A673 (cell line): ENCODE results near the gene PIGN. TPM values are rescaled to one million over a fixed set of nuclear protein-coding genes. Genes with fewer than 3 reads are reported as not detected.

Experiments
- BruUV-seq: library from RNA; stranded (reverse); fragments of 400-500 nt; replicated peaks from 2 replicates; lab custom pipeline; 2021; lab: Mats Ljungman, UMichigan
- CTCF ChIA-PET: fragments of 300-600 bp; sonication (Branson Sonifier 250); formaldehyde crosslinking; loops from one replicate; lab custom pipeline; 2022; ENCODE audit warnings: antibody characterized with exemption; lab: Charles Lee
- POLR2A ChIA-PET: fragments of 300-600 bp; sonication (Branson Sonifier 250); formaldehyde crosslinking; loops from one replicate; lab custom pipeline; 2022; ENCODE audit warnings: antibody characterized with exemption; ENCODE audit not compliant: low non-redundant PET; lab: Charles Lee
- DNase-seq: peaks from one replicate; pipeline ENCODE4 v3.0.0-alpha.2; 2015; ENCODE audit warnings: low spot score
- H3K27ac ChIP-seq: fragments of 200-600 bp; sonication (generic); 2 replicates; pipeline ENCODE4 v1.5.1; 2016; ENCODE audit warnings: mixed run types, low read depth, mild to moderate bottlenecking, mixed read lengths, antibody characterized with exemption, low read length; ENCODE audit not compliant: poor library complexity, severe bottlenecking
- H3K27me3 ChIP-seq: fragments of 200-600 bp; sonication (generic); replicated peaks from 2 replicates; pipeline ENCODE4 v1.6.1; 2017; ENCODE audit warnings: mixed run types, low read depth, mild to moderate bottlenecking, mixed read lengths, antibody characterized with exemption, low read length; ENCODE audit not compliant: insufficient read depth, poor library complexity
- H3K36me3 ChIP-seq: fragments of 200-600 bp; sonication (generic); 2 replicates; pipeline ENCODE4 v1.6.1; 2016; ENCODE audit warnings: mixed run types, mild to moderate bottlenecking, mixed read lengths, antibody characterized with exemption, low read length; ENCODE audit not compliant: insufficient read depth, poor library complexity, severe bottlenecking
- H3K4me1 ChIP-seq: fragments of 200-600 bp; sonication (generic); 2 replicates; pipeline ENCODE4 v1.6.1; 2017; ENCODE audit warnings: mixed run types, mild to moderate bottlenecking, mixed read lengths, antibody characterized with exemption, low read length; ENCODE audit not compliant: insufficient read depth, poor library complexity, severe bottlenecking
- H3K4me3 ChIP-seq: fragments of 200-600 bp; sonication (generic); 2 replicates; pipeline ENCODE4 v1.5.1; 2016; ENCODE audit warnings: low read depth, mixed run types, mild to moderate bottlenecking, mixed read lengths, low read length; ENCODE audit not compliant: poor library complexity, severe bottlenecking
- H3K9me3 ChIP-seq: fragments of 200-600 bp; sonication (generic); 2 replicates; pipeline ENCODE4 v1.6.1; 2016; ENCODE audit warnings: mixed run types, low read depth, mild to moderate bottlenecking, mixed read lengths, antibody characterized with exemption, low read length; ENCODE audit not compliant: poor library complexity, severe bottlenecking
- EZH2 ChIP-seq: fragments of 200-600 bp; sonication (generic); IDR thresholded peaks from 2 replicates; pipeline ENCODE4 v1.6.1; 2017; ENCODE audit warnings: borderline replicate concordance, low read depth, mild to moderate bottlenecking, mixed read lengths, antibody characterized with exemption, low read length; ENCODE audit not compliant: poor library complexity, severe bottlenecking
- intact Hi-C: fragments of 100-400 bp; cut with micrococcal nuclease; formaldehyde crosslinking; loops from one replicate; pipeline ENCODE4 v1.10.0; 2022; ENCODE audit not compliant: unreplicated experiment
- total RNA-seq: library from RNA; stranded (reverse); gene quantifications from 2 replicates; pipeline ENCODE4 v1.2.3, GENCODE V29; 2021
- TF ChIP-seq, protein P1 (sequence below): fragments of 300-800, 200-600 bp; sonication (generic); conservative IDR thresholded peaks from 2 replicates; pipeline ENCODE4 v1.5.1; 2017; ENCODE audit warnings: low read depth, mild to moderate bottlenecking, antibody characterized with exemption, low read length, moderate library complexity, mixed read lengths

The PIGN gene
- total RNA-seq, 1 experiment from 2014 or later, result 23.8 TPM

DNA sequence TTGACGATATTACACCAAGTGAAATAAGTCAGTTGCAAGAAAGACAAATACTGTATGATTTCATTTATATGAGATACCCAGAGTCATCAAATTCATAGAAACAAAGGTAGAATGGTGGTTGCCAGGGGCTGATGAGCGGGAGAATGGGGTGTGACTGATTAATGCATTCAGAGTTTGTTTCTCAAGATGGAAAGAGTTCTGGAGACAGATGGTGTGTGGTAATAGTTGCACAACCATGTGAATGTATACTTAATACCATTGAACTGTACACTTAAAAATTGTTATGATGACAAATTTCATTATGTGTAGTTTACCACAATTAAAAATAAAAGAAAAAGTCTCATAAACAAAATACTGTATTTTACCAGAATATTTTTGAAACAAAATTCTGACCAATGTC, 117.3 kb downstream of the PIGN start:
- ChIA-PET POLR2A (no interaction called here), CTCF (no interaction called here)
- no peaks in the 10 kb centered on the region for H3K9me3 ChIP-seq
- no TSS peak for BruUV-seq
- intact Hi-C loops, result no loop called here
- no peaks in the 10 kb centered on the region for H3K4me1 ChIP-seq
- no peak for DNase-seq
- H3K27ac ChIP-seq, result no peak overlapping the region
- H3K4me3 ChIP-seq, result no peak overlapping the region
- H3K27me3 ChIP-seq, result no peaks in the 10 kb centered on the region
- TF ChIP-seq, protein P1, sequence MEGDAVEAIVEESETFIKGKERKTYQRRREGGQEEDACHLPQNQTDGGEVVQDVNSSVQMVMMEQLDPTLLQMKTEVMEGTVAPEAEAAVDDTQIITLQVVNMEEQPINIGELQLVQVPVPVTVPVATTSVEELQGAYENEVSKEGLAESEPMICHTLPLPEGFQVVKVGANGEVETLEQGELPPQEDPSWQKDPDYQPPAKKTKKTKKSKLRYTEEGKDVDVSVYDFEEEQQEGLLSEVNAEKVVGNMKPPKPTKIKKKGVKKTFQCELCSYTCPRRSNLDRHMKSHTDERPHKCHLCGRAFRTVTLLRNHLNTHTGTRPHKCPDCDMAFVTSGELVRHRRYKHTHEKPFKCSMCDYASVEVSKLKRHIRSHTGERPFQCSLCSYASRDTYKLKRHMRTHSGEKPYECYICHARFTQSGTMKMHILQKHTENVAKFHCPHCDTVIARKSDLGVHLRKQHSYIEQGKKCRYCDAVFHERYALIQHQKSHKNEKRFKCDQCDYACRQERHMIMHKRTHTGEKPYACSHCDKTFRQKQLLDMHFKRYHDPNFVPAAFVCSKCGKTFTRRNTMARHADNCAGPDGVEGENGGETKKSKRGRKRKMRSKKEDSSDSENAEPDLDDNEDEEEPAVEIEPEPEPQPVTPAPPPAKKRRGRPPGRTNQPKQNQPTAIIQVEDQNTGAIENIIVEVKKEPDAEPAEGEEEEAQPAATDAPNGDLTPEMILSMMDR, result no peak
- TF ChIP-seq EZH2, result no peak
- no peaks in the 10 kb centered on the region for H3K36me3 ChIP-seq

DNA sequence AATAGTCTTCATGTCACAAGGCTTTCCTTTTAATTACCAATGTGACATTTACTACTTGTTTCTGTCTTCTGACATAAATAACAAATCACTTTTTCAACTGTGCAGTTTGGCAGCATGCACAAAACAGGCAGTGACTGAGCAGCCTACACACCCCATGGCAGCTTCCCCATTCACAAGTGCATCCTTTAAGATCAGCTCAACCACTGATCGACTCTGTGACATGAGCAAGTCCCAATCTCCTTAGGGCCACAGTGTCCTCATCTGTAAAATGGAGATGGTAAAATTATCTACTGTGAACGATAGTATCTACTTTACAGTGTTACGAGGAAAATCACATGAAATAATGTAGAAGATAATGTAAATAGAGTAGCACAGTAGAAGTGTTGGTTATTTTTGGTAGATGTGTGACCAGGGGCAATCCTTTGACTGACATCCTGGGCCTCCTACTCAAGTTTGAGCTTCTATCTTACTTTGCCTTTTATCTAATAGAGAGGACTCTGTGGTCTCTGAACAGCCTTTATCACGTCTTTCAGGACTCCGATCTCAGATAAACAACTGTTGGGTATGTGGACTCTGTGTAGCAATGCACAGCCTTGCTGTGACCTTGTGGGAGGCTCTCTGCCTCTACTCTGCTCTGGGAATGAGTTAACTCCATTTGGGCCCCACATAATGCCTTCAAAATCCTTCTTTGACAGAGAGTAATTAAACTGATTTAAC, 120.6 kb downstream of the PIGN start:
- H3K27ac ChIP-seq, result no peak overlapping the region
- H3K27me3 ChIP-seq, result no peaks in the 10 kb centered on the region
- ChIA-PET POLR2A (no interaction called here), CTCF (no interaction called here)
- DNase-seq, result no peak
- no peak overlapping the region for H3K4me3 ChIP-seq
- H3K4me1 ChIP-seq, result no peaks in the 10 kb centered on the region
- intact Hi-C loops, result no loop called here
- TF ChIP-seq, protein P1, result no peak
- TF ChIP-seq EZH2, result no peak
- no TSS peak for BruUV-seq
- no peaks in the 10 kb centered on the region for H3K9me3 ChIP-seq
- H3K36me3 ChIP-seq, result no peaks in the 10 kb centered on the region

DNA sequence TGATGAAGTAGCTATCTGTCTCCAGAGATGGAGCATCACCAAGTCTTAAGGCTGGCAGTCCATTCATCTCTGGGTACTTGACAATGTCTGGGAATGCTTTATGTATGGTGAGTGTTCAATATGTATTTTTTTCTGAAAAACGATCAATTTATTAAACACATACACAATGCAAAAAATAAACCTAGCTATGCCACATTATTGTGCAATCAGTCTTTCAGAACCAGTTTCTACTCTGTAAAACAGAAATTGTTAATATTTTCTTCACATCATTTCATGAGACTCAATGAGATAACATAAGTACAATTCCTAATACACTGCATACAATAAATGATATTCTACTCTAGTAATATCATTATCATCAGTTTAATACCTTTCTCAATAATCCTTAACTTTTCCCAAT, 122.5 kb downstream of the PIGN start:
- Histone ChIP-seq H3K4me3 (no peak overlapping the region), H3K9me3 (no peaks in the 10 kb centered on the region), H3K27ac (no peak overlapping the region), H3K4me1 (no peaks in the 10 kb centered on the region), H3K36me3 (no peaks in the 10 kb centered on the region), H3K27me3 (no peaks in the 10 kb centered on the region)
- DNase-seq, result no peak
- TF ChIP-seq, protein P1, result no peak
- TF ChIP-seq EZH2, result no peak
- intact Hi-C loops, result no loop called here
- ChIA-PET POLR2A (no interaction called here), CTCF (no interaction called here)
- BruUV-seq, result no TSS peak
